Measurements from ENCODE around the gene NR2E3.
"Not testable (repeated sequence)": the region's sequence is repeated elsewhere in the genome, so short reads cannot be mapped to it uniquely, and the experiment has no call there.

Gene NR2E3

DNA sequence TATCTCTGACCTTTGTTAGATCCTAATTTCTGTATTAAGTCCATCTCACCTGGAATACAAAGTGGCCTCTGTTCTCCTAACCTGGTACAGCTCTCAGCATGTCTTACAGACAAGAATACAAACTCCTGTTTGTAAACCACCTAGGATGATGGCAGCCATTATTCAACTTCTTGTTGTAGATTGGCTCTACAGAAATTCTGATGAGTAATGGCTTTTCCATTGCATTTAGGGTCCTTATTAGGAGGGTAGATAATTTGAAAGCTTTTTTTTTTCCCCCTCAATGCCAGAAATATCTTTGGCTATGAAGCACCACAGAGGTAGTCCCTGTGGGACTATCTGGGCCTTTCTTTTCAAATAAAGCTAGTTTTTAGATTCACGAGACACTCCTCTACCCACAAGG is 9.8 kb downstream of the NR2E3 start:
- no peak for DNase-seq

- no peak for DNase-seq
Measured at GRCh38 chr15:71821547-71822129, 11.3 kb downstream of the NR2E3 start.

- no peak for DNase-seq
Measured at GRCh38 chr15:71822890-71823630, 12.7 kb downstream of the NR2E3 start.

- no peak for DNase-seq
Measured at GRCh38 chr15:71823801-71824200, 13.4 kb downstream of the NR2E3 start.

GRCh38 chr15:71825021-71825730 is 14.8 kb downstream of the NR2E3 start:
- no peak for DNase-seq

- no peak for DNase-seq
Measured at GRCh38 chr15:71826196-71826595, 15.8 kb downstream of the NR2E3 start.

- DNase-seq = no peak
Measured at GRCh38 chr15:71830981-71831380, 20.6 kb downstream of the NR2E3 start.

DNA sequence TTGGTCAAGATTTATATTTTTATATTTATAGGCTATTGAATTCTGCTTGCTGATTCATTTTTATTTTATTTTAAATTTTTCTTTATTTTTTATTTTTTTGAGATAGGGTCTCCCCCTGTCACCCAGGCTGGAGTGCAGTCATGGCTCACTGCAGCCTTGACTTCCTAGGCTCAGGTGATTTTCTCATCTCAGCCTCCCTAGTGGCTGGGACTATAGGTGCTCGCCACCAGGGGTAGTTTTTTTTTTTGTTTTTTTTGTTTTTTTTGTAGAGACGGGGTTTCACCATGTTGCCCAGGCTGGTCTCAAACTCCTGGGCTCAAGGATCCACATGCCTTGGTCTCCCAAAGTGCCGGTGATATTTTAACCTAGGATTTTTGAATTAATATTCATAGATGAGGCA is 31.2 kb downstream of the NR2E3 start:
- no peak for DNase-seq

GRCh38 chr15:71844916-71845315 is 34.6 kb downstream of the NR2E3 start:
- no peak for DNase-seq

DNA sequence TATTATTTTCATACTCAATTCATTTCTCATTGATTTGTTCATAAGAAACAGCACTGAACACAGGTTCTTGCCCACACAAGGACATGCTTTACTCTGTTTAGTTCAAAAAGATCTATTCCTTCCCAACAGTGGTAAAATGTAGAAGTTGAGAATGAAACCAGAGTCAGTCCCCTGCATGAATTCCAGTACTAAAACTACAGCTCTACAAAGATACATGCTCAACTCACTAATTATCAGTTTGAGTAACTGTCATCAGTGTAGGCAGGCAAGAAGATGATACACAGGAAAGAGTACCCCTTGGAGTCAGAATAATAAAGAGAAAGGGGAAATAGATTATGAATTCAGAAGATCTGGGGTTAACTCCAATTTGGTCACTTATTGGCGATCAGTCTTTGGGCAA is 43.2 kb downstream of the NR2E3 start:
- no peak for DNase-seq

DNA sequence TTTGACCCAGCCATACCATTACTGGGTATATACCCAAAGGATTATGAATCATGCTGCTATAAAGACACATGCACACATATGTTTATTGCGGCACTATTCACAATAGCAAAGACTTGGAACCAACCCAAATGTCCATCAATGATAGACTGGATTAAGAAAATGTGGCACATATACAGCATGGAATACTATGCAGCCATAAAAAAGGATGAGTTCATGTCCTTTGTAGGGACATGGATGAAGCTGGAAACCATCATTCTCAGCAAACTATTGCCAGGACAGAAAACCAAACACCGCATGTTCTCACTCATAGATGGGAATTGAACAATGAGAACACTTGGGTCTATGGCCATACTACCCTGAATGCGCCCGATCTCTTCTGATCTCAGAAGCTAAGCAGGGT is 47.9 kb downstream of the NR2E3 start:
- not testable (repeated sequence) for DNase-seq
